Measurements from ENCODE around the gene RARRES2. TPM values are rescaled to one million over a fixed set of nuclear protein-coding genes. Genes with fewer than 3 reads are reported as not detected.
A peak's percentile ranks its signal among the peaks of the same experiment; 100 is the strongest.

The RARRES2 gene
- total RNA-seq, 1 donor from 2014 or later, result 19.4 TPM

GRCh38 chr7:150389532-150389816 is 48.0 kb upstream of the RARRES2 start:
- peaks cover 2% of the 10 kb centered on the region for H3K36me3 Mint-ChIP-seq (ENCODE audit: low read depth, unreplicated experiment)
- DNase-seq (ENCODE audit: low read depth), result peak; percentile 36
- FAIRE-seq, result no peak

GRCh38 chr7:150388709-150389531 is 47.5 kb upstream of the RARRES2 start:
- H3K9me3 ChIP-seq (ENCODE audit: insufficient read depth, low read depth, low read length), result no peaks in the 10 kb centered on the region
- no peak overlapping the region for H3K4me3 ChIP-seq (ENCODE audit: insufficient read depth, low read depth, low read length)
- Mint-ChIP-seq H3K36me3 (ENCODE audit: low read depth, unreplicated experiment) (peaks cover 2% of the 10 kb centered on the region), H3K27ac (ENCODE audit: unreplicated experiment) (no peak overlapping the region), H3K27me3 (ENCODE audit: low read depth, unreplicated experiment) (no peaks in the 10 kb centered on the region), H3K4me3 (ENCODE audit: unreplicated experiment) (no peak overlapping the region), H3K9me3 (ENCODE audit: unreplicated experiment) (no peaks in the 10 kb centered on the region), H3K4me1 (ENCODE audit: low read depth, unreplicated experiment) (peaks cover 10% of the 10 kb centered on the region)
- no peak overlapping the region for H2AFZ ChIP-seq (ENCODE audit: low read depth, low read length)
- H3K27me3 ChIP-seq (ENCODE audit: insufficient read depth, low read length), result no peaks in the 10 kb centered on the region
- H3K4me2 ChIP-seq (ENCODE audit: low read length), result no peak overlapping the region
- FAIRE-seq, result no peak
- H3K36me3 ChIP-seq (ENCODE audit: insufficient read depth, low read length), result no peaks in the 10 kb centered on the region
- peaks cover 6% of the 10 kb centered on the region for H3K79me2 ChIP-seq (ENCODE audit: insufficient read depth, low read length)
- H3K27ac ChIP-seq (ENCODE audit: low read depth, low read length), result no peak overlapping the region
- peak; percentile 49 for DNase-seq (ENCODE audit: low read depth)
- peaks cover 32% of the 10 kb centered on the region for H4K20me1 ChIP-seq (ENCODE audit: insufficient read depth, low read length)
- TF ChIP-seq CTCF (IDR thresholded peaks at IDR 0.05; ENCODE audit: insufficient read depth, low read depth, low read length) (peak; percentile 34), EZH2 (IDR thresholded peaks at IDR 0.05; ENCODE audit: insufficient read depth, low read length) (no peak)
- H3K9ac ChIP-seq (ENCODE audit: low read length), result no peak overlapping the region
- H3K4me1 ChIP-seq (ENCODE audit: insufficient read depth, low read length), result peaks cover 7% of the 10 kb centered on the region

More at GRCh38 chr7:150389532-150389816, 48.0 kb upstream of the RARRES2 start:
- no peak overlapping the region for H3K4me3 Mint-ChIP-seq (ENCODE audit: unreplicated experiment)
- H3K9me3 Mint-ChIP-seq (ENCODE audit: unreplicated experiment), result no peaks in the 10 kb centered on the region
- H3K4me1 Mint-ChIP-seq (ENCODE audit: low read depth, unreplicated experiment), result peaks cover 9% of the 10 kb centered on the region
- Histone ChIP-seq H3K27ac (ENCODE audit: low read depth, low read length) (no peak overlapping the region), H4K20me1 (ENCODE audit: insufficient read depth, low read length) (peaks cover 29% of the 10 kb centered on the region), H2AFZ (ENCODE audit: low read depth, low read length) (no peak overlapping the region), H3K27me3 (ENCODE audit: insufficient read depth, low read length) (no peaks in the 10 kb centered on the region), H3K79me2 (ENCODE audit: insufficient read depth, low read length) (peaks cover 2% of the 10 kb centered on the region), H3K4me2 (ENCODE audit: low read length) (no peak overlapping the region), H3K4me1 (ENCODE audit: insufficient read depth, low read length) (peaks cover 7% of the 10 kb centered on the region), H3K36me3 (ENCODE audit: insufficient read depth, low read length) (no peaks in the 10 kb centered on the region), H3K9ac (ENCODE audit: low read length) (no peak overlapping the region), H3K4me3 (ENCODE audit: insufficient read depth, low read depth, low read length) (no peak overlapping the region), H3K9me3 (ENCODE audit: insufficient read depth, low read depth, low read length) (no peaks in the 10 kb centered on the region)
- TF ChIP-seq EZH2 (IDR thresholded peaks at IDR 0.05; ENCODE audit: insufficient read depth, low read length) (no peak), CTCF (IDR thresholded peaks at IDR 0.05; ENCODE audit: insufficient read depth, low read depth, low read length) (no peak)
- H3K27me3 Mint-ChIP-seq (ENCODE audit: low read depth, unreplicated experiment), result no peaks in the 10 kb centered on the region
- H3K27ac Mint-ChIP-seq (ENCODE audit: unreplicated experiment), result no peak overlapping the region

GRCh38 chr7:150388306-150388705 is 46.9 kb upstream of the RARRES2 start:
- peaks cover 12% of the 10 kb centered on the region for H3K79me2 ChIP-seq (ENCODE audit: insufficient read depth, low read length)
- H3K4me1 Mint-ChIP-seq (ENCODE audit: low read depth, unreplicated experiment), result peaks cover 12% of the 10 kb centered on the region

More at GRCh38 chr7:150388306-150388705, 46.9 kb upstream of the RARRES2 start:
- Histone ChIP-seq H3K9me3 (ENCODE audit: insufficient read depth, low read depth, low read length) (no peaks in the 10 kb centered on the region), H3K27ac (ENCODE audit: low read depth, low read length) (no peak overlapping the region), H4K20me1 (ENCODE audit: insufficient read depth, low read length) (peaks cover 38% of the 10 kb centered on the region), H2AFZ (ENCODE audit: low read depth, low read length) (no peak overlapping the region), H3K4me1 (ENCODE audit: insufficient read depth, low read length) (peaks cover 7% of the 10 kb centered on the region), H3K36me3 (ENCODE audit: insufficient read depth, low read length) (no peaks in the 10 kb centered on the region), H3K4me3 (ENCODE audit: insufficient read depth, low read depth, low read length) (no peak overlapping the region), H3K4me2 (ENCODE audit: low read length) (no peak overlapping the region), H3K9ac (ENCODE audit: low read length) (no peak overlapping the region), H3K27me3 (ENCODE audit: insufficient read depth, low read length) (no peaks in the 10 kb centered on the region)
- no peak overlapping the region for H3K4me3 Mint-ChIP-seq (ENCODE audit: unreplicated experiment)
- FAIRE-seq (no peak), DNase-seq (ENCODE audit: low read depth) (no peak)
- TF ChIP-seq EZH2 (IDR thresholded peaks at IDR 0.05; ENCODE audit: insufficient read depth, low read length) (no peak), CTCF (IDR thresholded peaks at IDR 0.05; ENCODE audit: insufficient read depth, low read depth, low read length) (no peak)
- H3K36me3 Mint-ChIP-seq (ENCODE audit: low read depth, unreplicated experiment), result peaks cover 2% of the 10 kb centered on the region
- H3K9me3 Mint-ChIP-seq (ENCODE audit: unreplicated experiment), result no peaks in the 10 kb centered on the region
- no peaks in the 10 kb centered on the region for H3K27me3 Mint-ChIP-seq (ENCODE audit: low read depth, unreplicated experiment)
- H3K27ac Mint-ChIP-seq (ENCODE audit: unreplicated experiment), result no peak overlapping the region
